Measurements from ENCODE around the gene BCAN.
"Not testable (repeated sequence)": the region's sequence is repeated elsewhere in the genome, so short reads cannot be mapped to it uniquely, and the experiment has no call there.

Gene BCAN, protein sequence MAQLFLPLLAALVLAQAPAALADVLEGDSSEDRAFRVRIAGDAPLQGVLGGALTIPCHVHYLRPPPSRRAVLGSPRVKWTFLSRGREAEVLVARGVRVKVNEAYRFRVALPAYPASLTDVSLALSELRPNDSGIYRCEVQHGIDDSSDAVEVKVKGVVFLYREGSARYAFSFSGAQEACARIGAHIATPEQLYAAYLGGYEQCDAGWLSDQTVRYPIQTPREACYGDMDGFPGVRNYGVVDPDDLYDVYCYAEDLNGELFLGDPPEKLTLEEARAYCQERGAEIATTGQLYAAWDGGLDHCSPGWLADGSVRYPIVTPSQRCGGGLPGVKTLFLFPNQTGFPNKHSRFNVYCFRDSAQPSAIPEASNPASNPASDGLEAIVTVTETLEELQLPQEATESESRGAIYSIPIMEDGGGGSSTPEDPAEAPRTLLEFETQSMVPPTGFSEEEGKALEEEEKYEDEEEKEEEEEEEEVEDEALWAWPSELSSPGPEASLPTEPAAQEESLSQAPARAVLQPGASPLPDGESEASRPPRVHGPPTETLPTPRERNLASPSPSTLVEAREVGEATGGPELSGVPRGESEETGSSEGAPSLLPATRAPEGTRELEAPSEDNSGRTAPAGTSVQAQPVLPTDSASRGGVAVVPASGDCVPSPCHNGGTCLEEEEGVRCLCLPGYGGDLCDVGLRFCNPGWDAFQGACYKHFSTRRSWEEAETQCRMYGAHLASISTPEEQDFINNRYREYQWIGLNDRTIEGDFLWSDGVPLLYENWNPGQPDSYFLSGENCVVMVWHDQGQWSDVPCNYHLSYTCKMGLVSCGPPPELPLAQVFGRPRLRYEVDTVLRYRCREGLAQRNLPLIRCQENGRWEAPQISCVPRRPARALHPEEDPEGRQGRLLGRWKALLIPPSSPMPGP

GRCh38 chr1:156641761-156642264 is at the start of gene BCAN:
Gene BCAN, plus strand, starts transcription at chr1:156642117. Its CDS starts 3,938 bp downstream, at chr1:156646055.
- in situ Hi-C loops (cut with MboI; ENCODE audit: low sequenced_read_pairs): no loop called here

DNA sequence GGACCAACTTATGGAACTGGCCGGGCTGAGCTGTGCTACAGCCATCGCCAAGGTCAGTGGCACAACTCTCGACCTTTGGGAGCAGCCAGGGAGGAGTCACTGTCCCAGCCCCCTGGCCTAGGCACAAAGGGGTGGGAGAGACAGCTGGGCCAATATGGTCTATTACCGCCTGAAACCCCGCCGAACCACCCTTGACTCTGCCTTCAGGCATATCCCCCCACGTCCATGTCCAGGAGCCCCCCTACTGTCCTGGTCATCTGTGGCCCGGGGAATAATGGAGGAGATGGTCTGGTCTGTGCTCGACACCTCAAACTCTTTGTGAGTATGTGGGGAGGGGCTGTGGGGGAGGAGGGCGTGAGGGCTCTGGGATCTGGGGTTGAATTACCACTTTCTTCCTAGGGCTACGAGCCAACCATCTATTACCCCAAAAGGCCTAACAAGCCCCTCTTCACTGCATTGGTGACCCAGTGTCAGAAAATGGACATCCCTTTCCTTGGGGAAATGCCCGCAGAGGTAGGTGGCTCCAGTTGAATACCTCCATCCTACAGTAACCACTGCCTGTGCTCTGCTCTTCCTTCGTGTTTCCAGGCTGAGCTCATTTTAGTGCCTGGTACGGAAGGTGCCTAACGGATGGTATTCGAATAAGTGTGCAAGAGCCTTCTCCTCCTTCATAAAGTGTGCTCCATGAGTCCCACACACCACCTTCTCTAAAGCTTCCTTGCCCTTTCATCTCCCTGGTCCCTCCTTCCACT is 49.6 kb upstream of the BCAN start:
- in situ Hi-C loops (cut with MboI; ENCODE audit: low sequenced_read_pairs): no loop called here

GRCh38 chr1:156592910-156593660 is 48.8 kb upstream of the BCAN start:
- in situ Hi-C loops (cut with MboI; ENCODE audit: low sequenced_read_pairs): no loop called here

GRCh38 chr1:156593661-156593989 is 48.3 kb upstream of the BCAN start:
- in situ Hi-C loops (cut with MboI; ENCODE audit: low sequenced_read_pairs): no loop called here

GRCh38 chr1:156594190-156594589 is 47.7 kb upstream of the BCAN start:
- in situ Hi-C loops (cut with MboI; ENCODE audit: low sequenced_read_pairs): no loop called here

DNA sequence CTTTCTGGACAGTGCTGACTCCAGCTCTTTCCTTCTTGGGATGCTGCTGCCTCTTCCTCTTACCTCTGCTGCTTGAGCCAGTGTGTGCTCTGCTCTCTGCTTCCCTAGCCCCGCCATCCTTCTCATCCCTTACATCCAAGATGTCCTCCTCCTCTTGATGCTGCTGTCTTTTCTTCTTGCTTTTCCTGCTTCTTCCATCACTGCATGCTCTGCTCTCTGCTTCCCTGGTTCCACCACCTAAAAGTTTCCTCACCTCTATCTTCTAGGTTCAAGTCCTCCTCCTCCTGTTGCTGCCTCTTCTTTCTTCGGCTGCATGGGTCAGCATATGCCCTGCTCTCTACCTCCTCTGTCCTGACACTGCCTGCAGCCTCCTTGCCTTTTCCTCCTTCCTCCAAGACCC is 46.9 kb upstream of the BCAN start:
- in situ Hi-C loops (cut with MboI; ENCODE audit: low sequenced_read_pairs): no loop called here

DNA sequence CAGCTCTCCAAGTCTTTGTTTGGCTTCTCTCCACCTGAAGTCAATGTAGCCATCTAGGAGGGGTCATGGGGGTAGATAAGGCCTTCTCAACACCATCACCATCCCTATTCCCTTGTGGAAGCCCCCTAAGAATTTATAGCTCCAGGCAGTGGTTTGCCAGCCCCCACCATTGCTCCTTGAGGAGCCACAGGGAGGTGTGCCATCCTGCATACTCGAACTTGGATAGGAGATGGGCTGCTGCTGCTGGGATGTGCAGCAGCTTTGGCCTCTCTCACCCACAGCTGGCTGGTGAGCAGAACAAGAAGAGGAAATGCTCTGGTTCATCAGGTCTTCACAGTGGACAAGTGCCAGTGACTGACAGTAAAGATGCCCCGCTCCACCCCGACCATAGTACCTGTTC is 45.5 kb upstream of the BCAN start:
- in situ Hi-C loops (cut with MboI; ENCODE audit: low sequenced_read_pairs): no loop called here

DNA sequence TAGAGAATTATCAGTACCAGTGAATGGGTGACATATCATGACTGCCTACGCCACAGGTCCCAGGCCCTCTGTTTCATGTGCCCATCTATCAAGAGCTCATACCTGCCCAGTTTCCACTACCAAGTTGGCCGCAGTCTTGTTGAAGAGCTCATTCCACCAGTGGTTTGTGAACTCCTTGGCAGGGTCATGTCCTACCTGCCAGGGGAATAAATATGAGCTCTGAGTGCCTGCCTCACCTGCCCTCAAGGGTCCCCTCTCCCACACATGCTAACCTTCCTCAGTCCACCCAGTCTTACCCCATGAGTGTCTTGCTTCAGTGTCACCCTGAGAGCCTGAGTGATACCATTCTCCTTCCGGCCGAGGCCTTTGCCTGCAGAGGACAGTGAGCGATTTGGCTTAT is 43.8 kb upstream of the BCAN start:
- in situ Hi-C loops (cut with MboI; ENCODE audit: low sequenced_read_pairs): no loop called here

GRCh38 chr1:156598731-156599432 is 43.0 kb upstream of the BCAN start:
- in situ Hi-C loops (cut with MboI; ENCODE audit: low sequenced_read_pairs): no loop called here

DNA sequence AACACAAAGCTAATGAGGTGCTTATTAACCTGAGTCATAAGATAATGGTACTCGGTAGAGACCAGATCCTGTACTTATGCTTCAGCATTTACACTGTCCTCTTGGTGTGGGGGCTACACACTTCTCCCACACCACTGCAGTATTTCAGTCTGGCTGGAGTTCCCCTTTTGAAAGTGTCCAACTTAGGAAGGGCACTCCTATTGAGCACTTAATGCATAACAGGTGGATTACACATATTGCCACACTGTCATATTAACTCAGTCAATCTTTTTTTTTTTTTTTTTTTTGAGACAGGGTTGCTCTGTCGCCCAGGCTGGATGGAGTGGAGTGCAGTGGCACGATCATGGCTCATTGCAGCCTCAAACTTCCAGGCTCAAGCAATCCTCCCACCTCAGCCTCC is 42.1 kb upstream of the BCAN start:
- in situ Hi-C loops (cut with MboI; ENCODE audit: low sequenced_read_pairs): no loop called here

- in situ Hi-C loops (cut with MboI; ENCODE audit: low sequenced_read_pairs): no loop called here
These were observed 41.2 kb upstream of the BCAN start for GRCh38 chr1:156600733-156601121.

GRCh38 chr1:156601122-156601830 is 40.6 kb upstream of the BCAN start, which contains the start of gene GPATCH4:
Gene GPATCH4, minus strand, starts transcription at chr1:156601479.
- in situ Hi-C loops (cut with MboI; ENCODE audit: low sequenced_read_pairs): no loop called here

DNA sequence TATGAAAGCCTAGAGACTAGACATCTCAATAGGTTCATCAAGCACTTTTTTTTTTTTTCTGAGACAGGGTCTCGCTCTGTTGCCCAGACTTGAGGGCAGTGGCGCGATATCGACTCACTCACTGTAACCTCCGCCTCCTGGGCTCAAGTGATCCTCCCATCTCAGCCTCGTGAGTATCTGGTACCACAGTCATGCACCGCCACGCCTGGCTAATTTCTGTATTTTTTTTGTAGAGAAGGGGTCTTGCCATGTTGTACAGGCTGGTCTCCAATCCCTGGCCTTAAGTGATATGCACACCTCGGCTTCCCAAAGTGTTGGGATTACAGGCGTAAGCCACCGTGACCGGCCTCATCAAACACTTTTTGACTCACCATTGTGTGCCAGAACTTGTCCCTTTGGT is 40.0 kb upstream of the BCAN start:
- in situ Hi-C loops (cut with MboI; ENCODE audit: low sequenced_read_pairs): no loop called here

DNA sequence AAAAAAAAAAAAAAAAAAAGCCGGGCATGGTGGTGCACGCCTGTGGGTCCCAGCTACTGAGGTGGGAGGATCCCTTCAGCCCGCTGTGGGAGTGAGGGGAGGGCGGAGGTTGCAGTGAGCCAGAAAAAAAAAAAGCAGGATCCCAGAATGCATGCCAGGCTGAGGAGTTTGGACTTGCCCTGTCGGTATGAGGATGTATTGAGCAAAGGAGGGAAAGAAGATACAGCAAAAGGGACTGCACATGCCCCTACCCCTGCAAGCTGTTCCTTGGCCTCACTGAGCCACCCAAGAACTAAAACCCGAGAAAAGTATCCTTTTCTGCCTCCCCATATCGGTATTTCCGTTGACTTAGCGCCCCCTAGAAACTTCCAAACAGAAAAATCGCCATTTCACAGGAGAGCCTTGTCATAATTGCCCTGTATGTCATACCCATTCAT is 39.3 kb upstream of the BCAN start:
- in situ Hi-C loops (cut with MboI; ENCODE audit: low sequenced_read_pairs): no loop called here

- in situ Hi-C loops (cut with MboI; ENCODE audit: low sequenced_read_pairs): not testable (repeated sequence)
These were observed 34.6 kb upstream of the BCAN start for GRCh38 chr1:156607344-156607743.

- in situ Hi-C loops (cut with MboI; ENCODE audit: low sequenced_read_pairs): no loop called here
These were observed 33.8 kb upstream of the BCAN start for GRCh38 chr1:156608036-156608674.

DNA sequence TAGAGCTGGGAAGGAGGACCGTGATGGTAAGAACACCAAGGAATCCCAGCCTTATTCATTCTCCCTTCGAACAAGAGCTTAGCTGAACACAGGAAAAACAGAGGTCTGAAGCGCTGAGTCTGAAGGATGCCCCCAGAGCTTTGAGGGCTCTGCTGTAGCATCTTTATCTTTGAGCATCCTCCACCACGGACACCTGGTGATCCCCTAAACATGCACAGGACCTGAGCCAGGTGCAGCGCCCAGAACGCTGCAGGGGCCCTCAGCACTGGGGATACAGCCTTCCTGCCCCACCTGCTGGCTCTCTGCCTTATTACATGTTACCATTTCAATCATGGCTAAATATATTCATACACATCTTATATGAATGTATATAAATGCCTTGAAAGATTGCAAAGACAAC is 32.9 kb upstream of the BCAN start:
- in situ Hi-C loops (cut with MboI; ENCODE audit: low sequenced_read_pairs): no loop called here

- in situ Hi-C loops (cut with MboI; ENCODE audit: low sequenced_read_pairs): not testable (repeated sequence)
These were observed 31.8 kb upstream of the BCAN start for GRCh38 chr1:156610072-156610471.

GRCh38 chr1:156612666-156613065 is 29.3 kb upstream of the BCAN start:
- in situ Hi-C loops (cut with MboI; ENCODE audit: low sequenced_read_pairs): no loop called here

Data from hTERT RPE-1 (cell line).